Osteoblast (primary cell): ENCODE data around the gene HOXD4. TPM values are rescaled to one million over a fixed set of nuclear protein-coding genes. Genes with fewer than 3 reads are reported as not detected.

ENCODE experiments used
- DNase-seq: peaks from one replicate; pipeline ENCODE4 v3.0.0; 2011; ENCODE audit warnings: low spot score, mixed read lengths; ENCODE audit not compliant: insufficient read length; ENCODE audit errors: missing footprints
- H2AFZ ChIP-seq: 2 replicates; pipeline ENCODE4 v1.6.0; 2011; ENCODE audit warnings: mild to moderate bottlenecking, low read length
- H3K27ac ChIP-seq: 2 replicates; pipeline ENCODE4 v1.5.1; 2011; ENCODE audit warnings: mild to moderate bottlenecking, low read depth, low read length, moderate library complexity
- H3K27me3 ChIP-seq: 2 replicates; pipeline ENCODE4 v1.6.0; 2012; ENCODE audit warnings: mild to moderate bottlenecking, control low read depth, inconsistent platforms, low read length, moderate library complexity; ENCODE audit not compliant: insufficient read depth
- H3K36me3 ChIP-seq: 2 replicates; pipeline ENCODE4 v1.5.1; 2011; ENCODE audit warnings: mild to moderate bottlenecking, low read length, control low read depth, moderate library complexity; ENCODE audit not compliant: insufficient read depth
- H3K4me1 ChIP-seq: 2 replicates; pipeline ENCODE4 v1.5.1; 2011; ENCODE audit warnings: mild to moderate bottlenecking, low read length, control low read depth, moderate library complexity; ENCODE audit not compliant: insufficient read depth
- H3K4me2 ChIP-seq: 2 replicates; pipeline ENCODE4 v1.6.0; 2011; ENCODE audit warnings: mild to moderate bottlenecking, low read length; ENCODE audit not compliant: insufficient read depth
- H3K4me3 ChIP-seq: fragments of 200-600 bp; sonication (generic); 3 replicates; pipeline ENCODE4 v1.5.1; 2012; ENCODE audit warnings: mild to moderate bottlenecking, low read length, inconsistent platforms; ENCODE audit not compliant: insufficient read depth
- H3K79me2 ChIP-seq: 2 replicates; pipeline ENCODE4 v1.6.0; 2012; ENCODE audit warnings: mild to moderate bottlenecking, low read length, control low read depth, inconsistent platforms; ENCODE audit not compliant: insufficient read depth
- H3K9me3 ChIP-seq: 2 replicates; pipeline ENCODE4 v1.5.1; 2011; ENCODE audit warnings: low read depth, low read length, control low read depth
- H4K20me1 ChIP-seq: 2 replicates; pipeline ENCODE4 v1.6.0; 2012; ENCODE audit warnings: mild to moderate bottlenecking, low read length, control low read depth; ENCODE audit not compliant: insufficient read depth
- CTCF ChIP-seq: IDR thresholded peaks from 2 replicates; pipeline ENCODE4 v1.5.1; 2011; ENCODE audit warnings: mild to moderate bottlenecking, low read depth, low read length, moderate library complexity; ENCODE audit errors: extremely low read depth
- total RNA-seq: library from RNA; depleted of rRNA; stranded (reverse); fragments of >200 nt; gene quantifications from 2 replicates; pipeline ENCODE4 v1.2.3, GENCODE V29; 2012

HOXD4 gene
- total RNA-seq, 1 donor = 0.36 TPM

GRCh38 chr2:176188774-176189680 lies 37.7 kb downstream of the HOXD4 start:
- peak; percentile 77 for DNase-seq
- peak overlapping the region; percentile 82 for H2AFZ ChIP-seq
- no peaks in the 10 kb centered on the region for H3K9me3 ChIP-seq
- H3K4me3 ChIP-seq = peak overlapping the region; percentile 75
- peaks cover 4% of the 10 kb centered on the region for H3K4me1 ChIP-seq
- peaks cover 69% of the 10 kb centered on the region for H3K27me3 ChIP-seq
- no peaks in the 10 kb centered on the region for H4K20me1 ChIP-seq
- H3K4me2 ChIP-seq = peak overlapping the region; percentile 94
- no peak for TF ChIP-seq CTCF
- H3K36me3 ChIP-seq = no peaks in the 10 kb centered on the region
- H3K27ac ChIP-seq = no peak overlapping the region
- H3K79me2 ChIP-seq = no peaks in the 10 kb centered on the region

- Histone ChIP-seq H2AFZ (no peak overlapping the region), H3K4me2 (peak overlapping the region; percentile 94)
- no peak for TF ChIP-seq CTCF
These were observed 38.6 kb downstream of the HOXD4 start for GRCh38 chr2:176189681-176190641.

GRCh38 chr2:176192351-176192750 lies 41.0 kb downstream of the HOXD4 start:
- no peak for DNase-seq
- no peak for TF ChIP-seq CTCF
- Histone ChIP-seq H3K36me3 (no peaks in the 10 kb centered on the region), H3K79me2 (no peaks in the 10 kb centered on the region), H2AFZ (no peak overlapping the region), H3K27ac (no peak overlapping the region), H3K4me1 (peaks cover 4% of the 10 kb centered on the region), H3K4me3 (no peak overlapping the region), H3K9me3 (no peaks in the 10 kb centered on the region), H3K4me2 (no peak overlapping the region), H3K27me3 (peaks cover 77% of the 10 kb centered on the region), H4K20me1 (no peaks in the 10 kb centered on the region)

More at GRCh38 chr2:176189681-176190641, 38.6 kb downstream of the HOXD4 start:
- no peaks in the 10 kb centered on the region for H3K79me2 ChIP-seq
- no peak overlapping the region for H3K27ac ChIP-seq
- no peaks in the 10 kb centered on the region for H3K9me3 ChIP-seq
- no peaks in the 10 kb centered on the region for H4K20me1 ChIP-seq
- peaks cover 76% of the 10 kb centered on the region for H3K27me3 ChIP-seq
- peaks cover 4% of the 10 kb centered on the region for H3K4me1 ChIP-seq
- H3K36me3 ChIP-seq = no peaks in the 10 kb centered on the region
- peak overlapping the region; percentile 75 for H3K4me3 ChIP-seq
- DNase-seq = peak; percentile 54
